Neural progenitor cell (in vitro differentiated cells): Measurements from ENCODE around the gene EXPH5. TPM values are rescaled to one million over a fixed set of nuclear protein-coding genes. Genes with fewer than 3 reads are reported as not detected.

Experiments used
- DNase-seq: peaks from one replicate; pipeline ENCODE4 v3.0.0-alpha.2; 2016; ENCODE audit warnings: low spot score
- H2AFZ ChIP-seq: fragments of 200-600 bp; sonication (generic); replicated peaks from 2 replicates; pipeline ENCODE4 v1.6.1; 2016; ENCODE audit warnings: antibody characterized with exemption
- H3F3A ChIP-seq: fragments of 200-600 bp; sonication (generic); 2 replicates; pipeline ENCODE4 v1.6.1; 2016; ENCODE audit warnings: antibody characterized with exemption, low read depth
- H3K27ac ChIP-seq: fragments of 200-600 bp; sonication (generic); 2 replicates; pipeline ENCODE4 v1.5.1; 2016; ENCODE audit warnings: mild to moderate bottlenecking
- H3K27me3 ChIP-seq: fragments of 200-600 bp; sonication (generic); 2 replicates; pipeline ENCODE4 v1.6.1; 2016; ENCODE audit warnings: mild to moderate bottlenecking, moderate library complexity
- H3K36me3 ChIP-seq: fragments of 200-600 bp; sonication (generic); 2 replicates; pipeline ENCODE4 v1.5.1; 2016
- H3K4me1 ChIP-seq: fragments of 200-600 bp; sonication (generic); 2 replicates; pipeline ENCODE4 v1.6.1; 2016; ENCODE audit warnings: mixed run types
- H3K4me2 ChIP-seq: fragments of 200-600 bp; sonication (generic); 2 replicates; pipeline ENCODE4 v1.6.1; 2016
- H3K4me3 ChIP-seq: fragments of 200-600 bp; sonication (generic); 2 replicates; pipeline ENCODE4 v1.5.1; 2016
- H3K79me2 ChIP-seq: fragments of 200-600 bp; sonication (generic); 2 replicates; pipeline ENCODE4 v1.6.1; 2016; ENCODE audit warnings: low read depth
- H3K9ac ChIP-seq: fragments of 200-600 bp; sonication (generic); 2 replicates; pipeline ENCODE4 v1.6.1; 2016
- H3K9me3 ChIP-seq: fragments of 200-600 bp; sonication (generic); 2 replicates; pipeline ENCODE4 v1.5.1; 2016; ENCODE audit warnings: low read depth
- H4K20me1 ChIP-seq: fragments of 200-600 bp; sonication (generic); 2 replicates; pipeline ENCODE4 v1.6.1; 2016; ENCODE audit warnings: low read depth
- H3K27ac Mint-ChIP-seq: 3 replicates; pipeline ENCODE4 v1.8.0; 2021; ENCODE audit warnings: mixed read lengths
- H3K27me3 Mint-ChIP-seq: 2 replicates; pipeline ENCODE4 v1.8.0; 2022; ENCODE audit warnings: low read depth, mild to moderate bottlenecking, inconsistent platforms, moderate library complexity, mixed read lengths; ENCODE audit not compliant: insufficient read depth
- H3K36me3 Mint-ChIP-seq: 3 replicates; pipeline ENCODE4 v1.8.0; 2021; ENCODE audit warnings: mixed read lengths
- H3K4me1 Mint-ChIP-seq: 3 replicates; pipeline ENCODE4 v1.8.0; 2021; ENCODE audit warnings: mixed read lengths
- H3K4me3 Mint-ChIP-seq: 3 replicates; pipeline ENCODE4 v1.8.0; 2021; ENCODE audit warnings: mild to moderate bottlenecking, moderate library complexity, mixed read lengths
- H3K9me3 Mint-ChIP-seq: 3 replicates; pipeline ENCODE4 v1.8.0; 2020; ENCODE audit warnings: mixed read lengths
- EZH2 ChIP-seq: fragments of 200-600 bp; sonication (generic); IDR thresholded peaks from 2 replicates; pipeline ENCODE4 v1.6.1; 2017; ENCODE audit warnings: antibody characterized with exemption, mild to moderate bottlenecking, moderate library complexity
- EZH2phosphoT487 ChIP-seq: fragments of 200-600 bp; sonication (generic); IDR thresholded peaks from 2 replicates; pipeline ENCODE4 v1.6.1; 2017; ENCODE audit warnings: antibody characterized with exemption
- total RNA-seq: library from RNA; depleted of rRNA; stranded (reverse); fragments of >200 nt; gene quantifications from 2 replicates; pipeline ENCODE4 v1.2.3, GENCODE V29; 2015; ENCODE audit warnings: low replicate concordance
- TF ChIP-seq, protein P1 (sequence below): fragments of 200-600 bp; sonication (generic); IDR thresholded peaks from 2 replicates; pipeline ENCODE4 v1.5.1; 2017; ENCODE audit warnings: antibody characterized with exemption, mild to moderate bottlenecking

EXPH5 gene
- total RNA-seq, 1 donor from 2014 or later: 1.4 TPM

DNA sequence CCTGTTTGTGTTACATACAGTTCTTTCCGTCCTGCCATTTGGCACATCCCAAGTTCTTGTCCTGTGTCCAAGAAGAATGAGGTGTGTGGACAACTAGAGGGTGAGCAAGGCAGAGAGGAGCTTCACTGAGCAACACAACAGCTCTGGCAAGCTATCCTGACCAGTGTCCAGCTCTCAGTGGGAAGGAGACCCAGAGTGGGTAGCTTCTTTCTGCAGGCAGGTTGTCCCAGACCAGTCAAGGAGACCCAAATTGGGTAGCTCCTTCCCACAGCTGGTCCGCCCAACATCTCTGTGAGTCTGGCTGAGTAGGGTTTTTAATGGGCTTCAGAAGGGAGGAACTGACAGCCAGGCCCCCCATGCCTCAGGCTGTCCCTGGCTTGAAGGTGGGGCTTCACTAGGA is 35.2 kb upstream of the EXPH5 start:
- Histone ChIP-seq H3K4me1 (peaks cover 4% of the 10 kb centered on the region), H3K9me3 (no peaks in the 10 kb centered on the region), H3K36me3 (no peaks in the 10 kb centered on the region), H4K20me1 (no peaks in the 10 kb centered on the region), H3K4me2 (no peak overlapping the region), H3F3A (no peaks in the 10 kb centered on the region), H3K27ac (no peak overlapping the region), H3K79me2 (no peaks in the 10 kb centered on the region), H2AFZ (no peak overlapping the region), H3K4me3 (no peak overlapping the region), H3K9ac (no peak overlapping the region), H3K27me3 (no peaks in the 10 kb centered on the region)
- Mint-ChIP-seq H3K27ac (no peak overlapping the region), H3K4me1 (peaks cover 11% of the 10 kb centered on the region), H3K9me3 (peaks cover 11% of the 10 kb centered on the region), H3K36me3 (peaks cover 1% of the 10 kb centered on the region), H3K27me3 (peaks cover 5% of the 10 kb centered on the region), H3K4me3 (no peak overlapping the region)
- TF ChIP-seq EZH2 (no peak), EZH2phosphoT487 (no peak)
- TF ChIP-seq, protein P1, sequence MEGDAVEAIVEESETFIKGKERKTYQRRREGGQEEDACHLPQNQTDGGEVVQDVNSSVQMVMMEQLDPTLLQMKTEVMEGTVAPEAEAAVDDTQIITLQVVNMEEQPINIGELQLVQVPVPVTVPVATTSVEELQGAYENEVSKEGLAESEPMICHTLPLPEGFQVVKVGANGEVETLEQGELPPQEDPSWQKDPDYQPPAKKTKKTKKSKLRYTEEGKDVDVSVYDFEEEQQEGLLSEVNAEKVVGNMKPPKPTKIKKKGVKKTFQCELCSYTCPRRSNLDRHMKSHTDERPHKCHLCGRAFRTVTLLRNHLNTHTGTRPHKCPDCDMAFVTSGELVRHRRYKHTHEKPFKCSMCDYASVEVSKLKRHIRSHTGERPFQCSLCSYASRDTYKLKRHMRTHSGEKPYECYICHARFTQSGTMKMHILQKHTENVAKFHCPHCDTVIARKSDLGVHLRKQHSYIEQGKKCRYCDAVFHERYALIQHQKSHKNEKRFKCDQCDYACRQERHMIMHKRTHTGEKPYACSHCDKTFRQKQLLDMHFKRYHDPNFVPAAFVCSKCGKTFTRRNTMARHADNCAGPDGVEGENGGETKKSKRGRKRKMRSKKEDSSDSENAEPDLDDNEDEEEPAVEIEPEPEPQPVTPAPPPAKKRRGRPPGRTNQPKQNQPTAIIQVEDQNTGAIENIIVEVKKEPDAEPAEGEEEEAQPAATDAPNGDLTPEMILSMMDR: no peak
- DNase-seq: no peak

DNA sequence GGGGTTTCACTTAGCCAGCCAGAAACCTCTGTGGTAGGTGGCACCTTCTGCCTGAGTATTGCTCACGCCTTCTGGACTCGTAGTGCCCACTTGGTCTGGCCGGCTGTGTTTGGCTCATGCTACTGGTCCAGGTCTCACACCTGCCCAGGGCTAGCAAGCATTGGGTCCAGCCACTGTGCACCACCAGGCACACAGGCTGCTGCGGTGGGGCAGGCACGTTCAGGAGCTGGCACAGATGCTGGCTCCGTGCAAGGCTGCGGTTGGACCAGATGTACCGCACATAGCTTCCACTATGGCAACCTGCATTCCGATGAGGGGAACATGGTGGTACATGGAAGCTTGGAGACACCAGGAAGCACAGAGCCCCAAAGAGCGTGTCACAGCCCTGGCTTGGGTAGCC is 34.8 kb upstream of the EXPH5 start:
- H3K4me1 ChIP-seq: peaks cover 4% of the 10 kb centered on the region
- no peaks in the 10 kb centered on the region for H3K36me3 ChIP-seq
- no peaks in the 10 kb centered on the region for H3K27me3 ChIP-seq
- no peaks in the 10 kb centered on the region for H3K9me3 ChIP-seq
- DNase-seq: no peak
- H4K20me1 ChIP-seq: no peaks in the 10 kb centered on the region
- TF ChIP-seq, protein P1: no peak
- TF ChIP-seq EZH2phosphoT487 (no peak), EZH2 (no peak)
- no peak overlapping the region for H3K9ac ChIP-seq
- no peak overlapping the region for H2AFZ ChIP-seq
- no peak overlapping the region for H3K4me3 Mint-ChIP-seq
- peaks cover 11% of the 10 kb centered on the region for H3K9me3 Mint-ChIP-seq
- H3K27ac ChIP-seq: no peak overlapping the region
- H3K4me2 ChIP-seq: no peak overlapping the region
- H3K4me1 Mint-ChIP-seq: peaks cover 11% of the 10 kb centered on the region
- peaks cover 5% of the 10 kb centered on the region for H3K27me3 Mint-ChIP-seq
- no peak overlapping the region for H3K4me3 ChIP-seq
- H3K79me2 ChIP-seq: no peaks in the 10 kb centered on the region
- peaks cover 1% of the 10 kb centered on the region for H3K36me3 Mint-ChIP-seq
- no peaks in the 10 kb centered on the region for H3F3A ChIP-seq
- H3K27ac Mint-ChIP-seq: no peak overlapping the region

DNA sequence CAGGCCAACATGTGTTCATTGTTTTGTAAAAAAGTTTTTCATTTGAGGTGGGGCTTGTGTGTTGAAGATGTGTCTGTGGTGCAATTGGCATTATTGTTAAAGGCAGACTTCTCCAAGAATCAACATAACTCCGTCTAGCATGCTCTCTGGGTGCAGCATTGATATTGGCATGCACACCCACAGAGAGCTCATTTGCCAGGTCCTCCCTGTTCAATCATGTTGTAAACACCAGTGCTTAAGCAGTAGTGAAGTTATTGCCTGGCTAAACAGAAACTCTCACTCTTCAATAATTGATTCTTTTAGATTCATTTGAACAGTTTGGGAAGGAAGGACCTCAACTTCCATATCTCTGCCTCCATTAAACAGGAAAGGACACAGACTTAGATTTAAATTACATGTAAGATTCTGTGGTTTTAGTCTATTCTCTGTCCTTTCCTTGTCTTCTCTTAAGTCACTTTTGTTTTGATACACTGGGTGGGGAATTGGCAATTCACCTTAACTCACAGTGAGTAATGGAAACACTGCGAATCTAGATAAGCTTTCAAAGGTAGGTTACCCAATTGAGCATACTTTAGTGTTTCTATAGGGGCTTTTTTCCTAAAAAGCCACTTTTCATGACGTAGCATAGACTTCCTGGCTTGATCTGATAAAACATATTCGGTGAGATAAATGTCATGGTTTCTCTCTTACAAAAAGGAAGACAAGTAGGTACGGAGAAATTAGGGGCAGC is 30.8 kb upstream of the EXPH5 start:
- Histone ChIP-seq H3K79me2 (no peaks in the 10 kb centered on the region), H3K36me3 (no peaks in the 10 kb centered on the region), H3K27ac (no peak overlapping the region), H3K9me3 (no peaks in the 10 kb centered on the region), H4K20me1 (no peaks in the 10 kb centered on the region), H3F3A (no peaks in the 10 kb centered on the region), H3K4me1 (no peaks in the 10 kb centered on the region), H3K27me3 (no peaks in the 10 kb centered on the region), H3K4me2 (no peak overlapping the region), H3K9ac (no peak overlapping the region), H3K4me3 (no peak overlapping the region), H2AFZ (no peak overlapping the region)
- peaks cover 4% of the 10 kb centered on the region for H3K9me3 Mint-ChIP-seq
- TF ChIP-seq, protein P1: no peak
- TF ChIP-seq EZH2 (no peak), EZH2phosphoT487 (no peak)
- DNase-seq: no peak
- no peak overlapping the region for H3K4me3 Mint-ChIP-seq
- no peaks in the 10 kb centered on the region for H3K4me1 Mint-ChIP-seq
- H3K27ac Mint-ChIP-seq: no peak overlapping the region
- H3K36me3 Mint-ChIP-seq: peaks cover 1% of the 10 kb centered on the region
- H3K27me3 Mint-ChIP-seq: peaks cover 2% of the 10 kb centered on the region
